Measurements from ENCODE around the gene EIF6.
A peak's percentile ranks its signal among the peaks of the same experiment; 100 is the strongest.

EIF6 gene

GRCh38 chr20:35311822-35312221, 27.2 kb upstream of the EIF6 start:
- no peak for DNase-seq

DNA sequence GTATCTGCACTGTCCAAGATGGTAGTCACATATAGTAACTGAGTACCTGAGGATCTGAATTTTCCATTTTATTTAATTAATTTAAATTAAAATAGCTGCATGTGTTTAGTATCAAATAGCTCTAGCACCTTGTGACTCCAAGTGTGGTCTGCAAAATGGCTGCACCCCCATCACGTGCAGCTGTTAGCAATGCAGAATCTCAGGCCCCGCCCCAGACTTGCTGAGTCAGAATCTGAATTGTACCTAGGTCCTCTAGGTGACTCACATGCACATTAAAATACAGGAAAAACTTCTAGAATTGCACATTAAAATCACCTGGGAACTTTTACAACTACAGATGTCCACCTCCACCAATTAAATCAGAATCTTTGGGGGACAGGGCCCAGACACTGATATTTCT, 26.8 kb upstream of the EIF6 start:
- DNase-seq: no peak

DNA sequence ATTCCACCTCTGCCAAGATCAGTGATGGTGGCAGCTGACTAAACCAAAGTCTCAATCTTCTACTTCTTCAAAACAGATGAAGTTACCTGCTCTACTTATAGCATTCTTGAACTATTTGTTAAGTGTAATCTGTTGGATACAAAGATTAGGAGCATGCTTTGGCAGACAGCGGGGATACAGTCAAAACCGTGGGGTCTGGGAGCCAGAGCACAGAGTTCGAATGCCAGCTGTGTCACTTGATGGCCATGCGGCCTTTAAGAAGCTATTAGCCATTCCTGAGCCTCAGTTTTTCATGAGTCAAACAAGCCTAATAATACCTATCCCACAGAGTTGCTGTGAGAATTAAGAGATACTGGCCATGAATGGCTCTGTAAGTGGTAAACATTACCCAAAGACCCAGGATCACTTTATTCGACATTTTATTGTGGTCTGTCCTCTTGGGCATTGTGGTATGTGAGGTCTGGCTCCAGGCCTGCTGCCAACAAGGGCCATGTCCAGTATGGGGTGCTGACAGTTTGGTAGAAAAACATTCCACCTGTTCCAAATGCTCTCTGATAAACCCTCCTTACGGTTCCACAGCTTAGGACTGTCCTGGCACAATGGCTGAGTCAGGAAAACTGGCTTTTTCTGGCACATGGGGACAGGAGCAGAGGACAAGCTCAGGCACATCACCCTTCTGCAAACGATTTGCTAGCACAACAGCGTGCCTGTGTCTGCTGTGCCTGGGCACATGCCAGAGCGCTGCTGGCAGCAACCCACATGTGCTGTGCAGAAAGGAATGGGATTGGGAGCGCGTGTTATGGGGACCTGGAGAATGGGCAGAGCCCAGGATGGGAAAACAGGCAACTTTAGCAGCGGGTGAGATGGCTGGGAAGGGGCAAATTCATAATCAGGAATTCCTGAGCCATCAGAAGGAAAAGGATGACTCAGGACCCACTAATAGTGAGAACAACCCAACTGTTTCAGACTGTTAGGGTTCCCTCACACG, 23.4 kb upstream of the EIF6 start:
- no peak for DNase-seq

GRCh38 chr20:35306931-35307517, 22.5 kb upstream of the EIF6 start:
- DNase-seq: no peak

DNA sequence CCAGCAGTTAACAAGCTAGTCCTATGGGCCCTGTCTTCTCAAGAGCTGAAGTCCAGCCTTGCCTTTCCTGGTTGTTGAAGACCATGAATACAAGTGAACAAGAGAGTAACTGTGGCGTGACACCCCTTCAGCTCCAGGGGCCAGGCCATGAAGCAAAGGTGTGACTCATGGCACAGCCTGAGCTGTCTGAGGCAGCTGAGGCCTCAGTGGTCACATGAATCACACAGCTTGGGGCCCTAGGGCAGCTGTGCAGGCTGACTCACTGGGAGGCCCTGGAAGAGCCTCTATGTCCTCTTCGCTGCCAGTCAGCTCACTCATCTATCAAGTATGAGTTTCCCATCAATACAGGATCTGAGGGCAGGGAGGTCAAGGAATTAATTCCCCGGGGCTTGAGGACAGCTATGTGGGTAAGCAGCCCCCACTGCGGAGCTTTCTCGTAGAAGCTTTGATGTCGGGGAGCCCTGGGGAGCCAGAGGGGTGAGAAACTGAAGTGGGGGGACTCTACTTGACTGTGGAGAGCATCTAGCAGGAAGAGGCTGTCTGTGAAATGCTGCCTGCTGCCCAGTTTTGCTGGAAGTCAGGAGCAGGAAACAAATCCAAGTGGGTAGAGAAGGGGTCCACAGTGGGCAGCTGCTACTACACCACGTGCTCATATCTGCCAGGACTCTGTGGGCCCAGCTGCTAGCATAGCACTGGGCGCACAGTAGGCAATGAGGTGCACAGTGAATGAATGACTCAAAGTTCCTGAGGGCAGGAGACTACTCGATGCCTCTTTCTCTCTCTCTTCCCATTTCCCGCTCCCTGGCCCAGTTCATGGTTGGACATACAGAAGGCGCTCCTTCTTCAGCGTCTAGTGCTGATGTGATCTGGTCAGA, 21.3 kb upstream of the EIF6 start:
- no peak for DNase-seq

- DNase-seq: no peak
These were observed 20.4 kb upstream of the EIF6 start for GRCh38 chr20:35304956-35305355.

GRCh38 chr20:35303735-35304491, 19.3 kb upstream of the EIF6 start:
- DNase-seq: peak; percentile 50

DNA sequence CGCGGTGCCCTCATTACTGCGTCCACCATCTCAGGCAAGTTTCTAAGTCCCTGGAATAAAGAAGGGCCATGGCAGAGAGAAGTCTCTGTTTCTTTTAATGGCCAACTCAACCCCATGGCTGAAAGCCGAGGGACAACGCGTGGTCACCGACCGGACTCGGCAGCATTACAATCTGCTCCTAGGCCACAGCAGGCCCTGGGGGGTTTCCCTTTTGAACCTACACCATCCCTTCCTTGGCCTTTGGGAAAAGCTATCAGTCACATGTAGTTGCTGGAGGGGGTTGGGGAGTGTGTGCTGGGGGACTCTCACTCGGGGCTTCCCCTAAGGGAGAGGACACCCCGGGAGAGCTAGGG, 18.8 kb upstream of the EIF6 start:
- no peak for DNase-seq

- no peak for DNase-seq
These were observed 18.1 kb upstream of the EIF6 start for GRCh38 chr20:35302421-35303335.

GRCh38 chr20:35301426-35301825, 16.9 kb upstream of the EIF6 start:
- no peak for DNase-seq

DNA sequence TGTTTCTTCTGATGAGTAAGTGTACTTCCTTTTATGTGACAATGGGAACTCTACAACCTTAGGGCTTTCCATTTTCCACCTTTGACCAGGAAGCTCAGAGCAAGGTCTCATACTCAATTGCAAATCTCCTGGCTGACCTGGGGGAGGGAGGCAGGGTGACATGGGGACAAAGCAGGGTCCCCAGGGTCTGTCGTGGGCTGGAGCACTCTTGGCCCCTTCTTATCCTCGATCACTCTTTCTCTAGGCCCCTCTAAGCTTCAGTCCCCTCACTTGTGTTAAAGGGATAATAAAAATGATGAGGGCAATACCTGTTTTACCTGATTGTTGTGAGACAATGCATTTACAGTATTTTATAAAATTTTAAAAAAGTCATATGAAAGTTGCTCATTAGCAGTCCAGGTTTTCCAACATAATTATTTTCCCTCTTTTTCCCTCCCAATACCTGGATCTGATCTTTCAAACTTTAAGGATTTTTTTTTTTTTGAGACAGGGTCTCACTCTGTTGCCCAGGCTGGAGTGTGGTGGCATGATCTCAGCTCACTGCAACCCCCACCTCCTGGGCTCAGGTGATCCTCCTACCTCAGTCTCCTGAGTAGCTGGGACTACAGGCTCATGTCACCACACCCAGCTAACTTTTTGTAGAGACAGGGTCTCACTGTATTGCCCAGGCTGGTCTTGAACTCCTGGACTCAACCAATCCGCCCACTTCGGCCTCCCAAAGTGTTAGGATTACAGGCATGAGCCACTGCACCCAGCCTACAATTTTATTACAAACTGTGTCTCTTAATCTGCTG, 16.1 kb upstream of the EIF6 start:
- no peak for DNase-seq

DNA sequence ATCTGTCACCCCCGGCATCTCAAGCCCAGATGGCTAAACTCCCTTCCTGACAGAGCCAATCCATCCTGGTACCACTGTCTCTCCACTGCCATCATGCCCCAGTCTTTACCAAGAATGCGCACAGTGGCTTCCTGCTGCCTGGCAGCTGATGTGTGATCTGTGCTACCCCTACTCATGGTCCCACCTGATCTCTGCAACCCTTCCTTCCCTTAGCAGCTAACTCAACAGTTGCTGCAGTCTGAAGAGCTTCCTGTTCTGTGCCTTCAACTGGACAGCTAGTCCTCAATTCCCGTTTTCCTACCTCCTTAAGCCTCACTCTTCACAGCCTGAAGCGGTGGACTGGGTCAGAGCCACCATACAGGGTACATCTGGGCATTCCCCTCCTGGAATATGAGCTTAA, 15.2 kb upstream of the EIF6 start:
- no peak for DNase-seq

DNA sequence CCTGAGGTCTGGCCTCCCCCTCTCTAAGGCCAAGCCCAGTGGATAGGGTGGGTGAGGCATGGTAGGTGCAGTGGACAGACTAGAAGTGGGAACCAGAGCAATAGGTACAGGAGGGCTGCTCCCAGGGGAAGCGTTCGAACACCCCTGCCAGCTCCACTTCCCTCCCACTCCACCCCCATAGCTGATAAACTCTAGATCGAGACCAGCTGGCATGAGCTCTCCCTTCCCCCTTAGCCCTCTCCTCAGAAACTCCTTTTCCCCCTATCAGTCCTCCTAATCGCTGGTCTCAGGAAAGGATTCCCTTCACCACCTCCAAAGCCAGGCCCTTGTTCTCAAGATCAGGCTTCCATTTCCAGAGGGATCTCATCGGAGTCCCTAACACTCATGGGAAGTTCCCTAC, 13.7 kb upstream of the EIF6 start:
- DNase-seq: no peak

DNA sequence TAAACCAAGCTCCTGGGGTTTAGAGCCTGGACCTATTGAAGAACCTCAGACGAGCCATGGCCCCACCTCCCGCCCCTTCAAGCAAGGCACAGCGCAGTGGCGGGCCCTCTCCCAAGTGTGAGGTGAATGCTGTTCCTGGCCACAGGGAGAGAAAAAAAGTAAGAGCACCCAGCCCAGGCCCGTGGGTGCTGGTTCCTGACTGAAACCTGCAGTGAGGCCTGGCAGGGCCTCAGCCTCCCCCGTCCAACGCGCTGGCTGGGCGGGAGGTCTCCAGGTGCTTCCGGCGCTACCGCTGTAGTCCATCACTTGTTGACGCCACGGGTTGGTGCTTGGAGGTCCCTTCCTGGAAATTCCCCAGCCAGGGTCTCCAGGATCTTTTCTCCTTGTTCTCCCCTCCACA, 13.2 kb upstream of the EIF6 start:
- DNase-seq: no peak

DNA sequence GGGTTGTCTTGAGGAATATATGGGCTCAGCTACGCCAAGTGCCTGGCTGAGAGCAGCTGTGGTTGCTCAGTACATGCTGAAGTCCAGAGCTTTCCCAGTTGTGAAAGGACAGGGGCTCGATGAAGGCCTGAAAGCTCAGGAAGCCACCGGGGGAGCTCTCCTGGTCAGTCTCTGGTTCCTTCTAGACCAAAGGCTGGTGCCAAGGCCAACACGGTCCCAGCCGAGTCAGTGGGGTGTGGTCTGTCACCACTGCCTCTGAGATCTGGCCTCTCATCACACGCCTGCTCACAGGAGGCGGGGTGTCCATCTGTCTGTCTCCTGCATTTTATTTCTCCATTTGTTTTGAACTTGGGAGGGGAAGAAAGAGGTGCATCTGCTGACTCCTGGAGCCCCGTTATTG, 12.6 kb upstream of the EIF6 start:
- DNase-seq: no peak

- no peak for DNase-seq
These were observed 11.6 kb upstream of the EIF6 start for GRCh38 chr20:35296101-35296554.

DNA sequence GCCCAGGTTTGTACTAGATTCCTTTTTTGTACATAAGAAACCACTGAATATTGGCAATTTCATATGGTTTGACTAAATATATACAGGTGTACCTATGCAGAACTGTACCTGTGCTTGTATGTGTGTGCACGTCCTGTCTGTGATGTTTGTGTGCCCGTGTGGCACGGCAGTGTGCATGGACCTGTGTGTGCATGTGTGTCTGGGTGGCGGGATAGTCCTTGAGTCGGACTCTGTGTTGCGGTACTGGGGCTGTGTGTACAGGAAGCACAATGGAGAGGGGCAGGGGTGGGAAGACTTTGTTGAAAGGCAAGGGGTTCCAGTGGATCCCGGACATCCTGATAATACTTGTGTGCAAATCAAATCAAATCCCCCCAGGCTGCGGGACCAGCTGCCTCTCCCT, 11.1 kb upstream of the EIF6 start:
- no peak for DNase-seq

DNA sequence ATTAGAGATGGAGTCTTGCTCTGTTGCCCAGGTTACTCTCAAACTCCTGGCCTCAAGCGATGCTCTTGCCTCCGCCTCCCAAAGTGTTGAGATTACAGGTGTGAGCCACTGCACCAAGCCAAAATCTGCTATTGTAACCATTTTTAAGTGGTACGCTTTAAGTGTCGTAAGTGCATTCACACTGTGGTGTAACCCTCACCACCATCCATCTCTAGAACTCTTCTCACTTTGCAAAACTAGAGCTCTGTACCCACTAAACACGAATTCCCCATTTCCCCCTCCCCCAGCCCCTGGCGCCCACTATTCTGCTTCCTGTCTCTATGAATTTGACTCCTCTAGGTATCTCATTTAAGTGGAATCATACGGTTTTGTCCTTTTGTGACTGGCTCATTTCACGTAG, 10.5 kb upstream of the EIF6 start:
- no peak for DNase-seq

DNA sequence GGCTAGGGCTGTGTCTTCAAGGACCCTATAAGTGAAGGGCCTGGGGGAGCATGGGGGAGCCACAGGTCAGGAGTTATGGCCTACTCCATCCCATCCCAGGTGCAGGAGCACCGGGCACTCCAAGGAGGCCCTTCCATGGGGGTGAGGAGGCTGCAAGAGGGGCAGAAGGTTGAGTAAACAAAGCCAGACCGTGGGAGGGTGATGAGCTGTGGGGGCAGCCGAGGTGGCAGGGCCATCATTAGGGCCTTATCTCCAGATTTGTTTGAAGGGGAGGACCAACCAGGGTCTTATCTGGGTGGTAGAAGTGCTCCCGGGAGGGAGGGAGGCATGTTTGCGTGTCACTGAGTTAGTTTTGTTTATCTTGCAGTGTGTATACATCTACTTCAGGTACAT, 9.7 kb upstream of the EIF6 start:
- no peak for DNase-seq

Measured in NCI-H2107 (cell line).